GM12801 (cell line): Measurements from ENCODE around the gene NKX2-1.

Experiments used
- CTCF ChIP-seq: IDR thresholded peaks from one replicate; pipeline ENCODE4 v1.5.1; 2011; ENCODE audit warnings: control low read depth; ENCODE audit not compliant: insufficient read length; ENCODE audit errors: extremely low read depth

The NKX2-1 gene

GRCh38 chr14:36520601-36521525 lies 831 bp upstream of the NKX2-1 start:
- no peak for TF ChIP-seq CTCF

GRCh38 chr14:36518586-36519430 lies 1.2 kb downstream of the NKX2-1 start:
- no peak for TF ChIP-seq CTCF

- no peak for TF ChIP-seq CTCF
Observed at GRCh38 chr14:36518031-36518585, 1.9 kb downstream of the NKX2-1 start.

- no peak for TF ChIP-seq CTCF
Observed at GRCh38 chr14:36517242-36518030, 2.6 kb downstream of the NKX2-1 start.

- no peak for TF ChIP-seq CTCF
Observed at GRCh38 chr14:36516719-36517241, 3.3 kb downstream of the NKX2-1 start.

GRCh38 chr14:36515896-36516718 lies 3.9 kb downstream of the NKX2-1 start:
- no peak for TF ChIP-seq CTCF
